IMR-90 (cell line): ENCODE measurements around the gene ABL1. TPM values are rescaled to one million over a fixed set of nuclear protein-coding genes. Genes with fewer than 3 reads are reported as not detected.

Experiments used
- ATAC-seq: fragments of 200-7000 bp; cut with Tn5 transposase; 2 replicates; pipeline ENCODE4 v1.9.1; 2020; ENCODE audit warnings: low read depth, mild to moderate bottlenecking, moderate library complexity
- BruUV-seq: library from RNA; stranded (reverse); fragments of 400-500 nt; replicated peaks from 2 replicates; lab custom pipeline; 2021; lab: Mats Ljungman, UMichigan
- CTCF ChIA-PET: fragments of 300-600 bp; formaldehyde crosslinking; extraction: SDS; loops from one replicate; lab custom pipeline; 2021; ENCODE audit warnings: antibody characterized with exemption; lab: Yijun Ruan, JAX
- POLR2A ChIA-PET: fragments of 300-600 bp; sonication (Branson Sonifier 250); formaldehyde crosslinking; loops from one replicate; lab custom pipeline; 2022; ENCODE audit warnings: antibody characterized with exemption; ENCODE audit not compliant: unreplicated experiment; lab: Charles Lee
- DNase-seq: peaks from one replicate; pipeline ENCODE4 v3.0.0; 2013
- H2AFZ ChIP-seq: replicated peaks from 2 replicates; pipeline ENCODE3; 2013; ENCODE audit warnings: low read length, mild to moderate bottlenecking; ENCODE audit not compliant: poor library complexity
- H2AK5ac ChIP-seq: 2 replicates; pipeline ENCODE4 v1.6.1; 2013; ENCODE audit warnings: low read depth, low read length, inconsistent platforms
- H2AK9ac ChIP-seq: replicated peaks from 2 replicates; pipeline ENCODE3; 2013; ENCODE audit warnings: mild to moderate bottlenecking, low read depth, low read length, moderate library complexity; ENCODE audit not compliant: poor library complexity
- H2BK120ac ChIP-seq: 2 replicates; pipeline ENCODE4 v1.6.1; 2013; ENCODE audit warnings: low read depth, low read length, inconsistent platforms
- H2BK15ac ChIP-seq: 3 replicates; pipeline ENCODE4 v1.6.1; 2013; ENCODE audit warnings: low read depth, low read length, inconsistent platforms
- H2BK20ac ChIP-seq: 2 replicates; pipeline ENCODE4 v1.6.1; 2013; ENCODE audit warnings: low read depth, mild to moderate bottlenecking, inconsistent platforms, low read length, moderate library complexity
- H2BK5ac ChIP-seq: 2 replicates; pipeline ENCODE4 v1.6.1; 2013; ENCODE audit warnings: mild to moderate bottlenecking, low read depth, low read length, inconsistent platforms; ENCODE audit not compliant: poor library complexity, severe bottlenecking
- H3K14ac ChIP-seq: replicated peaks from 2 replicates; pipeline ENCODE4 v1.6.1; 2013; ENCODE audit warnings: low read depth, low read length, inconsistent platforms
- H3K18ac ChIP-seq: 2 replicates; pipeline ENCODE4 v1.6.1; 2013; ENCODE audit warnings: low read depth, low read length, control low read depth
- H3K23ac ChIP-seq: 2 replicates; pipeline ENCODE4 v1.6.1; 2013; ENCODE audit warnings: low read depth, low read length, inconsistent platforms
- H3K27ac ChIP-seq: 2 replicates; pipeline ENCODE4 v1.5.1; 2013; ENCODE audit warnings: mild to moderate bottlenecking, control low read depth, low read length; ENCODE audit not compliant: insufficient read depth
- H3K27me3 ChIP-seq: 2 replicates; pipeline ENCODE4 v1.6.1; 2013; ENCODE audit warnings: low read length; ENCODE audit not compliant: control insufficient read depth, insufficient read depth
- H3K36me3 ChIP-seq: 2 replicates; pipeline ENCODE4 v1.6.1; 2013; ENCODE audit warnings: low read length, mixed read lengths; ENCODE audit not compliant: control insufficient read depth, insufficient read depth
- H3K4ac ChIP-seq: 2 replicates; pipeline ENCODE4 v1.6.1; 2013; ENCODE audit warnings: low read depth, low read length, inconsistent platforms
- H3K4me1 ChIP-seq: 2 replicates; pipeline ENCODE4 v1.6.1; 2013; ENCODE audit warnings: low read length, mixed read lengths; ENCODE audit not compliant: control insufficient read depth, insufficient read depth
- H3K4me2 ChIP-seq: 2 replicates; pipeline ENCODE4 v1.6.1; 2013; ENCODE audit warnings: low read depth, mild to moderate bottlenecking, control low read depth, low read length, moderate library complexity
- H3K4me3 ChIP-seq: 2 replicates; pipeline ENCODE4 v1.5.1; 2013; ENCODE audit warnings: low read depth, mild to moderate bottlenecking, control low read depth, low read length, moderate library complexity; ENCODE audit not compliant: insufficient read depth
- H3K56ac ChIP-seq: 2 replicates; pipeline ENCODE4 v1.6.1; 2013; ENCODE audit warnings: low read length, inconsistent platforms; ENCODE audit not compliant: insufficient read depth; ENCODE audit errors: extremely low read depth
- H3K79me1 ChIP-seq, 2 experiments: 2 replicates each; pipeline ENCODE4 v1.6.1; 2013; ENCODE audit warnings: low read length in 2 of 2, inconsistent platforms in 1 of 2, low read depth in 1 of 2
- H3K9ac ChIP-seq: 2 replicates; pipeline ENCODE4 v1.6.1; 2013; ENCODE audit warnings: low read depth, low read length, control low read depth
- H3K9me1 ChIP-seq: 2 replicates; pipeline ENCODE4 v1.6.1; 2013; ENCODE audit warnings: low read length, inconsistent platforms; ENCODE audit not compliant: insufficient read depth
- H3K9me3 ChIP-seq: 2 replicates; pipeline ENCODE4 v1.6.1; 2013; ENCODE audit warnings: low read length; ENCODE audit not compliant: control insufficient read depth, insufficient read depth
- H4K20me1 ChIP-seq: 2 replicates; pipeline ENCODE4 v1.6.1; 2013; ENCODE audit warnings: low read length, inconsistent platforms; ENCODE audit not compliant: insufficient read depth
- H4K5ac ChIP-seq: 2 replicates; pipeline ENCODE4 v1.6.1; 2013; ENCODE audit warnings: mild to moderate bottlenecking, low read depth, low read length, control low read depth
- H4K8ac ChIP-seq, 2 experiments: 2 replicates each; pipeline ENCODE4 v1.6.1; 2013; ENCODE audit warnings: low read depth in 2 of 2, low read length in 2 of 2, control low read depth in 1 of 2, inconsistent platforms in 1 of 2
- H4K91ac ChIP-seq: 2 replicates; pipeline ENCODE4 v1.6.1; 2013; ENCODE audit warnings: low read depth, low read length, inconsistent platforms; ENCODE audit not compliant: insufficient read depth
- CHD1 ChIP-seq: IDR thresholded peaks from 2 replicates; pipeline ENCODE4 v1.6.1; 2012; ENCODE audit warnings: low read depth, low read length, improper control_type of control experiment
- CTCF ChIP-seq: conservative IDR thresholded peaks from 2 replicates; pipeline ENCODE4 v1.5.1; 2012; ENCODE audit warnings: mild to moderate bottlenecking, low read depth, low read length, improper control_type of control experiment
- POLR2A ChIP-seq: IDR thresholded peaks from 2 replicates; pipeline ENCODE4 v1.6.1; 2012; ENCODE audit warnings: mild to moderate bottlenecking, low read depth, low read length
- RAD21 ChIP-seq: IDR thresholded peaks from 2 replicates; pipeline ENCODE4 v1.6.1; 2012; ENCODE audit warnings: low read length, improper control_type of control experiment
- USF2 ChIP-seq: fragments of 150-350 bp; IDR thresholded peaks from 2 replicates; pipeline ENCODE4 v1.6.1; 2017; ENCODE audit warnings: mild to moderate bottlenecking, antibody characterized with exemption, low read length, low read depth
- WGBS, 2 experiments: methylation state at CpG; one replicate each; pipeline versions ENCODE4 v1.1.5 to v1.1.7; 2013; ENCODE audit warnings: missing lambda C conversion rate in 2 of 2; ENCODE audit not compliant: insufficient read length in 1 of 2; ENCODE audit errors: extremely low coverage in 2 of 2; 5-methylcytosine and 5-hydroxymethylcytosine counted together
- dilution Hi-C: fragments of 300-500 bp; cut with HindIII; formaldehyde crosslinking; loops from one replicate; pipeline ENCODE4 v1.14.3; 2018; ENCODE audit warnings: low sequenced_read_pairs; ENCODE audit not compliant: unreplicated experiment
- in situ Hi-C: fragments of 300-500 bp; cut with MboI; formaldehyde crosslinking; loops from 3 replicates; pipeline ENCODE4 v1.14.3; 2019; ENCODE audit warnings: low sequenced_read_pairs, inconsistent platforms, mixed read lengths
- intact Hi-C: fragments of 100-400 bp; cut with micrococcal nuclease; formaldehyde crosslinking; loops from 2 replicates; pipeline ENCODE4 v1.10.0; 2022
- polyA plus RNA-seq, 3 experiments: library from polyadenylated mRNA; depleted of rRNA; stranded (reverse); fragments of >200 nt; gene quantifications; 2 replicates each; pipeline ENCODE4 v1.2.3, GENCODE V29; 2012; ENCODE audit warnings: low replicate concordance in 1 of 3
- total RNA-seq: library from RNA; depleted of rRNA; stranded (reverse); fragments of >200 nt; gene quantifications from 2 replicates; pipeline ENCODE4 v1.2.3, GENCODE V29; 2012

Gene ABL1
- total and polyA plus RNA-seq, 2 of the 4 experiments (the other 2 are of a cell fraction) = 33.7 to 49.1 TPM

GRCh38 chr9:130893341-130894101 is 58.5 kb downstream of the ABL1 start:
- POLR2A ChIA-PET = no interaction called here
- DNase-seq (no peak), ATAC-seq (peak; percentile 22; the same call in 1 of the 2 replicates)
- Histone ChIP-seq H4K91ac (no peak overlapping the region), H3K18ac (no peak overlapping the region), H3K27ac (no peak overlapping the region), H3K14ac (no peak overlapping the region), H2BK5ac (no peak overlapping the region), H3K79me1 (peaks cover 0 to 9% of the 10 kb centered on the region in 2 experiments; a peak in 3 of 4 replicates), H3K56ac (no peak overlapping the region), H3K4me1 (no peaks in the 10 kb centered on the region), H3K9ac (no peak overlapping the region), H3K9me3 (no peaks in the 10 kb centered on the region), H3K36me3 (peaks cover 47% of the 10 kb centered on the region), H3K4me2 (no peak overlapping the region), H2BK120ac (no peak overlapping the region), H4K8ac (no peak overlapping the region), H2BK20ac (no peak overlapping the region), H3K23ac (no peak overlapping the region), H2AK9ac (peak overlapping the region; percentile 60), H2AFZ (no peak overlapping the region), H3K4ac (no peak overlapping the region), H4K5ac (no peak overlapping the region), H2AK5ac (no peak overlapping the region), H4K20me1 (peaks cover 12% of the 10 kb centered on the region), H3K4me3 (no peak overlapping the region), H2BK15ac (no peak overlapping the region), H3K27me3 (no peaks in the 10 kb centered on the region), H3K9me1 (no peaks in the 10 kb centered on the region)
- intact Hi-C loops (loop anchor here (5.0 kb wide), 3 partner anchors 44 to 154 kb away; partner anchors contain the start of gene FIBCD1), dilution Hi-C loops (no loop called here), in situ Hi-C loops (no loop called here)
- 81% methylated on average over 13 of the region's 34 CpGs; no CpG with 5 or more reads in 1 of the 2 experiments for WGBS, 2 experiments
- TF ChIP-seq USF2 (peak; percentile 11; the same call in 1 of the 2 replicates), POLR2A (no peak), CTCF (0 out of 2 replicates have a peak, but pooled peaks have one; percentile 16), RAD21 (peak; percentile 30; the same call in 1 of the 2 replicates), CHD1 (no peak)
- CTCF ChIA-PET = interaction anchor here (0.7 to 1.0 kb wide), 2 partner anchors 39 to 105 kb away, joined by 3 to 4 read pairs; no protein-coding TSS in a partner anchor
- BruUV-seq = no TSS peak
